Osteocyte (in vitro differentiated cells): ENCODE measurements around the gene SGCD. TPM values are rescaled to one million over a fixed set of nuclear protein-coding genes. Genes with fewer than 3 reads are reported as not detected.

Experiments
- DNase-seq: peaks from one replicate; pipeline ENCODE4 v3.0.0; 2021; ENCODE audit warnings: mixed read lengths; ENCODE audit not compliant: unreplicated experiment; ENCODE audit errors: extremely low spot score
- H3K27ac Mint-ChIP-seq: one replicate; pipeline ENCODE4 v1.8.0; 2021; ENCODE audit warnings: mild to moderate bottlenecking, mixed read lengths; ENCODE audit not compliant: unreplicated experiment
- H3K27me3 Mint-ChIP-seq: one replicate; pipeline ENCODE4 v1.8.0; 2021; ENCODE audit warnings: mixed read lengths; ENCODE audit not compliant: unreplicated experiment
- H3K36me3 Mint-ChIP-seq: one replicate; pipeline ENCODE4 v1.8.0; 2021; ENCODE audit warnings: mixed read lengths; ENCODE audit not compliant: unreplicated experiment
- H3K4me1 Mint-ChIP-seq: one replicate; pipeline ENCODE4 v1.8.0; 2021; ENCODE audit warnings: mixed read lengths; ENCODE audit not compliant: unreplicated experiment
- H3K4me3 Mint-ChIP-seq: one replicate; pipeline ENCODE4 v1.8.0; 2021; ENCODE audit warnings: mild to moderate bottlenecking, moderate library complexity, mixed read lengths; ENCODE audit not compliant: unreplicated experiment
- H3K9me3 Mint-ChIP-seq: one replicate; pipeline ENCODE4 v1.8.0; 2021; ENCODE audit warnings: mixed read lengths; ENCODE audit not compliant: unreplicated experiment
- total RNA-seq: library from RNA; stranded (reverse); gene quantifications from 2 replicates; pipeline ENCODE4 v1.2.1, GENCODE V29; 2021
- TF ChIP-seq, protein P1 (sequence below): fragments of 200-600 bp; sonication (generic); IDR thresholded peaks from 2 replicates; pipeline ENCODE4 v1.5.0; 2021; ENCODE audit warnings: antibody characterized with exemption, mild to moderate bottlenecking, moderate library complexity

Gene SGCD
- total RNA-seq, 1 donor from 2014 or later = 13.1 TPM

- no peaks in the 10 kb centered on the region for H3K36me3 Mint-ChIP-seq
- no peaks in the 10 kb centered on the region for H3K9me3 Mint-ChIP-seq
- H3K27me3 Mint-ChIP-seq = no peaks in the 10 kb centered on the region
- DNase-seq = no peak
- H3K4me1 Mint-ChIP-seq = peaks cover 11% of the 10 kb centered on the region
- no peak overlapping the region for H3K4me3 Mint-ChIP-seq
- no peak overlapping the region for H3K27ac Mint-ChIP-seq
- TF ChIP-seq, protein P1, sequence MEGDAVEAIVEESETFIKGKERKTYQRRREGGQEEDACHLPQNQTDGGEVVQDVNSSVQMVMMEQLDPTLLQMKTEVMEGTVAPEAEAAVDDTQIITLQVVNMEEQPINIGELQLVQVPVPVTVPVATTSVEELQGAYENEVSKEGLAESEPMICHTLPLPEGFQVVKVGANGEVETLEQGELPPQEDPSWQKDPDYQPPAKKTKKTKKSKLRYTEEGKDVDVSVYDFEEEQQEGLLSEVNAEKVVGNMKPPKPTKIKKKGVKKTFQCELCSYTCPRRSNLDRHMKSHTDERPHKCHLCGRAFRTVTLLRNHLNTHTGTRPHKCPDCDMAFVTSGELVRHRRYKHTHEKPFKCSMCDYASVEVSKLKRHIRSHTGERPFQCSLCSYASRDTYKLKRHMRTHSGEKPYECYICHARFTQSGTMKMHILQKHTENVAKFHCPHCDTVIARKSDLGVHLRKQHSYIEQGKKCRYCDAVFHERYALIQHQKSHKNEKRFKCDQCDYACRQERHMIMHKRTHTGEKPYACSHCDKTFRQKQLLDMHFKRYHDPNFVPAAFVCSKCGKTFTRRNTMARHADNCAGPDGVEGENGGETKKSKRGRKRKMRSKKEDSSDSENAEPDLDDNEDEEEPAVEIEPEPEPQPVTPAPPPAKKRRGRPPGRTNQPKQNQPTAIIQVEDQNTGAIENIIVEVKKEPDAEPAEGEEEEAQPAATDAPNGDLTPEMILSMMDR = no peak
These were observed 61.3 kb downstream of the SGCD start for GRCh38 chr5:156388233-156388632.

GRCh38 chr5:156391139-156391538, 64.2 kb downstream of the SGCD start:
- no peak for DNase-seq
- H3K36me3 Mint-ChIP-seq = no peaks in the 10 kb centered on the region

DNA sequence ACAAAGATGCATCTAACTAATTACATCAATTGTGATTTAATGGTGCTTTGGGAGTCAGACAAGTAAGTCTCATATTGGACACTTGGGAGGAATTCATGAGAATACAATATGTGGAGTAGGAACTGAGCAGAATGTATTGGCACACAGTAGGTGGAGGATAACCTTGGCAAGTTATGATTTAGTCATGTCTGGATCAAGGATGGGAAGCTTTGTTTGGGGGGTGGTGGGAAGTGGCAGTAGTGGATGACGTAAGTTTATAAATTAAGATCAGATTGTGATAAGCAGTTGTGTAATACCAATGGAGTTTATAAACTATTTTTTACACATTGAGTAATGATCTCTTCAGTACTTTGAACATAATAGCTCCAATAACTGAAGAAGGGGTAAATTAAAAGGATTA, 67.0 kb downstream of the SGCD start:
- Mint-ChIP-seq H3K9me3 (peaks cover 3% of the 10 kb centered on the region), H3K36me3 (no peaks in the 10 kb centered on the region), H3K4me1 (peaks cover 26% of the 10 kb centered on the region), H3K4me3 (no peak overlapping the region), H3K27me3 (no peaks in the 10 kb centered on the region), H3K27ac (no peak overlapping the region)
- TF ChIP-seq, protein P1 = no peak
- no peak for DNase-seq

More at GRCh38 chr5:156391139-156391538, 64.2 kb downstream of the SGCD start:
- Mint-ChIP-seq H3K27me3 (no peaks in the 10 kb centered on the region), H3K4me3 (no peak overlapping the region), H3K4me1 (peaks cover 15% of the 10 kb centered on the region), H3K27ac (no peak overlapping the region), H3K9me3 (peaks cover 3% of the 10 kb centered on the region)
- TF ChIP-seq, protein P1 = no peak

GRCh38 chr5:156394642-156395305, 67.8 kb downstream of the SGCD start:
- TF ChIP-seq, protein P1 = no peak
- Mint-ChIP-seq H3K27ac (no peak overlapping the region), H3K4me1 (peaks cover 26% of the 10 kb centered on the region), H3K9me3 (peaks cover 3% of the 10 kb centered on the region), H3K4me3 (no peak overlapping the region), H3K36me3 (no peaks in the 10 kb centered on the region), H3K27me3 (no peaks in the 10 kb centered on the region)
- DNase-seq = no peak

- DNase-seq = no peak
- Mint-ChIP-seq H3K9me3 (peaks cover 3% of the 10 kb centered on the region), H3K4me1 (peaks cover 26% of the 10 kb centered on the region), H3K4me3 (no peak overlapping the region), H3K27ac (no peak overlapping the region), H3K36me3 (no peaks in the 10 kb centered on the region), H3K27me3 (no peaks in the 10 kb centered on the region)
- TF ChIP-seq, protein P1 = no peak
These were observed 68.3 kb downstream of the SGCD start for GRCh38 chr5:156395306-156395675.
